ENCODE results near the gene NTN3.
A peak's percentile ranks its signal among the peaks of the same experiment; 100 is the strongest.

The NTN3 gene

DNA sequence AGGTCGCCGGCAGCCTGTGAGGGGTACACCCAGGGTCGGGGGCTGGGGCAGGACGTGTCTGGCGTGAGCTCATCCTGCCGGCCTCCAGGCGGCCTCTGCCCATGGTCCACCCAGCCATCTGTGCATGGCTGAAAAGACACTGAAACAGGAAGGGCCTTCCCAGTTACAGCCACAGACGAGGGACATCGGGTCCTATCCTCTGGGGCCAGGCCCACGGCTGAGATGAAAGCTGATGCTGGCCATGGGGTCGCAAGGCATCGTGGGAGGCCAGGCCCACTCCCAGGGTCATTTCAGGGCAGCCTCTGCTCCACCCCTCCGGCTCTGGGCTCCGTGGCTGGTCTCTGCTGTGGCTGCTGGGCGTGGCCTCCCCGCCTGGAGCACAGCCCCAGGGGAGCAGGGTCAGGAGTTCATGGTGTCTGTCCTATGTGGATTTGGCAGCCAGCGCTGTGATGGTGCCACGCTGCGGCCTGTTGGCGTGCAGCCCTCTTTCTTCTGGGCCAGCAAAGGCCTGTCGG, 26.1 kb downstream of the NTN3 start:
- DNase-seq (ENCODE audit: low spot score) = no peak

DNA sequence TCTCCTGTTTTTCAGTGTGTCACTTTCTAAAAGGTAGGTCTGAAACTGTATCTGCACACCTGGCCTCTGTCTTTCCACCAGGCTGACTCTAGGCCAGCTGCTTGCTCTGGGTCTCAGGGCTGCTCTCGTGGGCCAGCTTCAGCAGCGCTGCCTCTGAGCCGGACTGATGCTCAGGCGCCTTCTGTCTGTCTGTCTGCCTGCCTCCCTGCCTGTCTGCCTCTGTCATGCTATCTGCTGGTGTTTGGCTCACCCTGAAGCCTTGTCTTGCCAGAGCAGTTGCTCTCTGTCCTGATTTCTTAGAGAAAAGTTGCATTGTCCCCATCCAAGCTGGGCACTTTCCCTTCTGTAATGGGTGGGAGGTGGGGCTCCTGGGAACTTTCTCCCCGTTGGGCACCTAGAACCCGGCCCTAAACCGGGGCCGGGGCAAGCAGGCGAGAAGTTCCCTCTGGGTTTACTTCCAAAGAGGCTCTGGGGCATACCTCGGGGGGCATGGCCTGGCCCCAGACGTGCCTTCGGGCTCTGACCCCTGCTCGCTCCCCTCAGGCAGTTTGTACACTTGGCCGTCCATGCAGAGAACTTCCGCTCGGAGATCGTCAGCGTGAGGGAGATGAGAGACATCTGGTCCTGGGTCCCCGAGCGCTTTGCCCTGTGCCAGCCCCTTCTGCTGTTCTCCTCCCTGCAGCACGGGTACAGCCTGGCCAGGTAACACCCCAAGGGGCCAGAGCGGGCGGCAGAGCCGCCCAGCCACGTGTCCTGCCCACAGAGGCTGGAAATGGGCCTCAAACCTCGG, 26.8 kb downstream of the NTN3 start:
- DNase-seq (ENCODE audit: low spot score) = no peak

DNA sequence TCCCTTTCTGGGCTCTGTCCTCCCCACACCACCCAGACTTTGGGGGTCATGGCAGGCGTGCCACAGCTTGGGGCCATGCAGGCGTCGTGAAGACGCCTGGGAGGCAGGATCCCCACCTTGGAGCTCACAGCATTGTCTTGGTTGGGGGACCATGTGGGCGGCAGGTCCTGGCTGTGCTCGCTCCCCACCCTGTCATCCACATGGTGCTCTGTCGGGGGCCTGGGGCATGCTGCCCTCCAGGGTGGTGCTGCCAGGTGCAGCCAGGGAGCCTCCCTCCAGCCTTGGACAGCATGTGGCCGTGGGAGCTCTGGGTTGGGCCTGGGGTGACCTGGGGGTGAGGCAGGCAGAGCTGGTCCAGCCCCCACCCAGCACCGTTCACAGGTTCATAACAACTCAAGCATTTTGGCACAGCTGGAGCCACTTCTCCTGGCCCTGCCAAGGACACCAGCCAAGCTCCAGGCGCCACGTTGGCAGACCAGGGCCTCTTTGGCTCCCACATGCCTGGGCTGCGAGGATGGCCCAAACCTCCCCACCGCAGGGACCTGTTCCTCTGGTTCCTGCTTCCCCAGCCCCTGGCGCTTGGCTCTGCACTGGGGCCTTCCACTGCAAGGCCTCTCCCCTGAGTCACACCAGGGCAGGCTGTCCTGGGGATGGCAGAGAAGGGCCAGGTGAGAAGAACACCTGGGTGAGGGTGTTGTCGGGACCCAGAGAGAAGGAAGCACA, 27.6 kb downstream of the NTN3 start:
- DNase-seq (ENCODE audit: low spot score) = no peak

DNA sequence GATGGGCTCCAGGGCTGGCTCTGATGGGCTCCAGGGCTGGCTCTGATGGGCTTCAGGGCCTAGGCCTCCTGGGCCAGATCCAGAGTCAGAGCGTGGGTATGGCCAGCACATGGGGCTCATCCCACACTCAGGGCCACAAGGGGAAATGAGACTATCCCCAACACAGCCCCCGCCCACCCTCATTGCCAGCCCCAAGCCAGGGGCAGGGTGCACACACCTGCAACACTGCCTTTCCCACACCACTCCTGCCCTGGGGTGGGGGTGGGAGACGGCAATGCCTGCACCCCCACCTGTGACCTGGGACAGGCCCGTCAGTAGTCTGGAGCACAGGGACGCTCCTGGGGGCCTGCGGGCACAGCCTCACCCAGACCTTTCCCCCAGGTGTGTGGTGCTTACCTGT, 28.4 kb downstream of the NTN3 start:
- no peak for DNase-seq (ENCODE audit: low spot score)

DNA sequence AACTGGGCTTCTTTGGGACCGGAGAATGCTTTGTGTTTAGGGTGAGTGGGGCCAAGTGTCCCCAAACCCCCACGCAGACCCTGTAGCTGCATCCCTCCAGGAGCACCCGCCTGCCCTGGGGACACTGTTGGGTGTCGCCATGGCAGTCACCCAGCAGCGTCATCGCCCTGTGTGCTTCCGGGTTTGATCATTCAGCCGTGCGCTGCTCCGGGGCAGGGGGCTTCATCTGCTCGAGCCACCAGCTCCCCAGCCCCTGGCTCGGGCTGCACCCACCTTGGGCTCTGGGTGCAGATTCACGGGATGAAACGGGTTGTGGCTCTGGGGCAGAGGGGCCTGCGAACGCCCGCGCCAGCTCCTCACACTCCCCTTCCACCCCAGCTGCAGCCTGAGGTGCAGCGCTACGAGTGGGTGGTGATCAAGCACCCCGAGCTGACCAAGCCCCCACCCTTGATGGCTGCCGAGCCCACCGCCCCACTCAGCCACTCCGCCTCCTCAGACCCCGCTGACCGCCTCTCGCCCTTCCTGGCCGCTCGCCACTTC, 28.9 kb downstream of the NTN3 start:
- DNase-seq (ENCODE audit: low spot score) = no peak

DNA sequence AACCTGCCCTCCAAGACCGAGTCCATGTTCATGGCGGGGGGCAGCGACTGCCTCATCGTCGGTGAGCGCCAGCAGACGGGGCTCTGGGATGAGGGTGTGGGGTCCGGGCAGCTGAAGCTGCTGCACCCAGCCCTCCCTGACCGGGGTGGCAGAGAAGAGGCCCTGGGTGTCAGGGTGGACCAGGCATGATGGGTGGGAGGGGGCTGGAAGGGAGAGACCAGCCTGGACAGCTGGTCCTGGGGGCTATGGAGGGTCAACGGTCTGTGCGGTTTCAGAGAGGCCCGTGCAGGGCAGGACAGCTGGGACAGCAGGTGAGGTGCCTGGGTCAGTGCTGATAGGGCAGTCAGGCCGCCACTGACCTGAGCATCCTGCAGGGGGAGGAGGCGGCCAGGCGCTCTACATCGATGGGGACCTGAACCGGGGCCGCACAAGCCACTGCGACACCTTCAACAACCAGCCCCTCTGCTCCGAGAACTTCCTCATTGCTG, 29.4 kb downstream of the NTN3 start:
- no peak for DNase-seq (ENCODE audit: low spot score)

DNA sequence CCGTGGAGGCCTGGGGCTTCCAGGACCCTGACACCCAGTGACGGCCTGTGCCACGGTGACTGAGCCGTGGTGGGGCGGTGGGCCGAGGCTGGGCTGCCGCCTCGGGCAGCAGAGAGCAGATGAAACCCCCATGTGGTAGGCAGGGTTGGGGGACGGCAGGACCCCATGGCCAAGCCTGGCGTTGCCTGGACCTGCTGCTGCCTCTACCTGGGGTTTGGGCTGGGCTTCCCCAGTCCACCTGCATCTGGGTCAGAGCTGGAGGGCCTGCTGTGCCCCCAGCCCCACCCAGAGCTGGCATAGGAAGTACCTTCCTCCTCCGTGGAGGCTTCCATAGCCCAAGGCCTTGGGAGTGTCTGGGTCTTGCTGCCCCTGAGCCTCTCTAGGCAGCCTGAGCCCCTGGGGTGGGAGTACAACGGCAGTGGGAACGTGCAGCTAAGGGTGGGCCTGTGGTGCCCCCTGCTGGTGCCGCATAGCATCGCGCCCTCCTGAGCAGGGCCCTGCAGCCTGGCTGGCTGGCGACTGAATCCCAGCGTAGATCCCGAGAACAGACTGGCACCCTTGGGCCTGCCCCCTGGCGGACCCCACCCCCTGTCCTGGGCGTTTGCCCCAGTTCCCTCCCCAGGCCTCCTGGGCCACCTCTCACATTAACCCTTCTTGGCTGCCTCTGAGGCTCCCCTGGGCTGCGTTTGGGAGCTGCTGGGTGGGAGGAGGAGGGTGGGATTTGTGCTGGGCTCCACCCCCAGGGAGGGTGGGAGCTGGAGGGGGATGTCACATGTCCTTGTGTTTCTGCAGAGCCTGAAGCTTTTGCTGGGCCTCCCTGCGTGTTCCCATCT, 30.0 kb downstream of the NTN3 start:
- peak; percentile 89 for DNase-seq (ENCODE audit: low spot score)

DNA sequence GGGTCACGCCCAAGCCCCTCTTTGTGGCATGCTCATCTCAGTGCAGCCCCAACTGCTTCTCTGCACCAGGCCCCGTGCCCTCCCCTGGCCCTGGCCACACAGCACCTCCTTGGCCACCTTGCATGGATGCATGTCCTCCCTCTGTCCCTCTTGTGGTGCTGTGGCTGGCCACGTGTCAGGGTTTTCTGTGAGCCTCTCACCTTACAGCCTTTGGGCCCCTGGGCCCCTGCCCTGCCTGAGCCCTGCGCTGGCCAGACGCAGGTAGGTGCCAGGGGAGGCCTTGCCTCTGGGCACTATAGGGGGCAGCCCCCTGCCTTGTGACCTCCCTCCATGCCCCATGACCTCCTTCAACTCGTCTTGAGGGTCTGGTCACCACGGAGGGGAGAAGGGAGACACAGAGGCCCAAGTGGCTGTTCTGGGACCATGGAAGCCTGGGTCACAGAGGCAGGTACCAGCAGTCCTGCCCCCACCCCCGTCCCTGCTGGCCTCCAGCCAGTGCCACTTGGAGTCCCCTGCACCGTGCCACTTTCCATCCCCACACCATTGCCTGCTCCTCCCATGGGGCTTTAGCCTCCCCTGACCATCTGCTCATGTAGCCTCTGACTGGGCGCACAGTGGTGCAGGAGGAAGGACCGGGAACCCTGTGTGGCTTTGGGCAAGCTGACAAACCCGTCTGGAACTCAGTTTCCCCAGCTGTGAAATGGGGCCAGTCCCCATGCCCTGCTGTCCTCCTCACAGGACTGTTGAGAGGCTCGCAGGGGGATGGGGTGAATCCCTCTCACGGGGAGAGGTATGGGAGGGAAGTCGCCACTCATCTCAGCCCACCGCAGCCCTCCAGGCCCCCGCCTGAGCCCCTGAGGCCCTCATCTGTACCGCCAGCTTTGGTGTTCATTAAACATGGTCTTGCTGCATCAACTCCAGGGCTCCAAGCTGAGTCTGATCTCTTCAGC, 31.1 kb downstream of the NTN3 start:
- DNase-seq (ENCODE audit: low spot score) = no peak

DNA sequence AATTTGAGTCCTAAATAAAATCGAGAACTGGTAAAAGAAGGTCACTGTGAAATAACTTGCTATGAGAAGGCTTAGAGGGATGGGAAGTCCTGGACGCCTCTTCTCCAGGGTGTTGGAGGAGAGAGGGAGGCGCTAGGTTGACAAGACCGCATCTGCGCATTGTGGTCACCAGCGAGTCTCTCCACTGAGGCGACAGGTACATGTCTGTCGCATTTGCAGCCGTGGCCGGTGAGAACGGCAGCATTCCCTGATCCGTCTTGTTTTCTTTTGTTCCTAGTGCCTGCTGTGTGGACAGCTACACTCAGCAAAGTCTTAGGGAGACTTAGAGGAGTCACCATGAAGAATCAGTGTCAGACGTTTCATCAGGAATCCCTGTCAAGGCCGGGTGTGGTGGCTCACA, 34.6 kb downstream of the NTN3 start:
- DNase-seq (ENCODE audit: low spot score) = no peak

DNA sequence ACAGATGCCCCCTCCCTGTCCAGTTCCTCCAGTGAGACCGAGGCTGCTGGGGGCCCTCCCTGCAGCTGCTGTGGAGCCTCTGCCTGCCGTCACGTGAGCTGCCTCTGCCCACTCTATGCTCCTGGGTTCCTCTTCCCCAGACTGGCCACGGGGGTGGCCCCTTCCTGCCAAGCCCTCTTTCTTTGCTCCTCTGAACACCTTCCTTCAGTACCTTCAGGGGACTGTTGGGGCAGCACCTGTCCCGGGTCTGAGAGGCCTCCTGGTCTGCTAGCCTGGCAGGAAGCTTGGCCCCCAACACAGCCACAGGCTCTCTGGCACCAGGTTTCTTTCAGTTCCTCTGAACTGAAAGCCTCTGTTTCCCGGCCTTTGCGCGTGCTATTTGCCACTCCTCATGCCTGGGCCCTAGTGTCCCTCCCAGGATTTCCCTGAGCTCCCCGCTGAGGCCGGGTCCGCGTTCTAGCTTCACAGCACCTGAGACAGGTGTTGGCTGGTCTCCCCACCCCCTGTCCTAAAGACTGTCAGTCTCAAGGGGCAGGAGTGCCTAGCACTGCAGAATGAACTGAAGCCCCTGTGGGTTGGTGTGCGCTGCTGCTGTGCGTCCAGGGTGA, 36.1 kb downstream of the NTN3 start:
- no peak for DNase-seq (ENCODE audit: low spot score)

DNA sequence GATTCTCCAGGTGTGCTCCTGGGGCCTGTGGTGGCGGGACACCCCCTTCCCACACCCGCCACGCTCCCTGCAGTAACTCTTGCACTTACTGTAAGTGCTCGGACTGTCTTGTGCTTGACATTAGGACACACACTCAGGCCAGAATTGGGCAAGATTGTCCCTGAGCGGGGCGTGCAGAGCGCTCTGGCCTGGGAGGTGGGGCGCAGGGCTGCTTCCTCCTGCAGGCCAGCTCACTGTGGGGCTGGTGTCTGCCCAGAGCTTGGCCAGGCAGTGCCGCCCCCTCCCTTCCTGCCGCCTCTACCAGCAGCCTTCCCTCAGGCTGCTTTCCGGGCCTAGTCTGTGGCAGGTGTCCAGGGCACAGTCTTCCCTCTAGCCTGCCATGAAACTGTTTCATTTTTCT, 36.6 kb downstream of the NTN3 start:
- DNase-seq (ENCODE audit: low spot score) = no peak

DNA sequence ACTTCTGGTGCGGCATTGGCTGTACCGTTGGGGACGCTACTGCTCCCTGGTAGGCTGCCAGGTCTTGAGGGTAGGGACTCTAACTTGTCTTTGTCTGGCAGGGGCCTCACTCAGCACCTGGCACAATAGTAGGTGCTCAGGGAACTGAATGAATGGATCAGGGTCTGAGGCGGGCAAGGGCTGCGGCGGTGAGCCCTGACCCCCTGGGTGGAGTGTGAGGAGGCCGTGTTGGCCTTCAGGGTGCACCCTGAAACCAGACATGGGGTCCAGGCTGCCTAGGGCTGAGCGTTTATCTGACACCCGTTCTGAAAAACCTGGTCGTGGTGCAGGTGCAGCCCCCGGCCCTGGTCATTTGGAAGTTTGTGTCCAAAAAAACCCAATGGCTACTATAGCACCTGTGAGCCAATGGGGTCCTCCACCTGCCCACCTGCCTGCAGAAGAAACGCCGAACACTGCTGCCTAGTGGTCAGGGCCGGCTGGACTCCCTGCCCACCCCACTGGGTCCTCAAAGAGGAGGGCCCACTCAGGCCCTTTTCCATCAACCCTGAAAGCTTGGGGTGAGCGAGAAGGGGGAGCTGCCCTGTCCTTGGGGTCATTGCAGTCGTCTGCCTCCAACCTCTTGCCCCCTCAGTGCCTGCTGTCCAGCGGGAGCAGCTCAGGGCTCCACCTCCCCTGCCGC, 37.8 kb downstream of the NTN3 start:
- no peak for DNase-seq (ENCODE audit: low spot score)

DNA sequence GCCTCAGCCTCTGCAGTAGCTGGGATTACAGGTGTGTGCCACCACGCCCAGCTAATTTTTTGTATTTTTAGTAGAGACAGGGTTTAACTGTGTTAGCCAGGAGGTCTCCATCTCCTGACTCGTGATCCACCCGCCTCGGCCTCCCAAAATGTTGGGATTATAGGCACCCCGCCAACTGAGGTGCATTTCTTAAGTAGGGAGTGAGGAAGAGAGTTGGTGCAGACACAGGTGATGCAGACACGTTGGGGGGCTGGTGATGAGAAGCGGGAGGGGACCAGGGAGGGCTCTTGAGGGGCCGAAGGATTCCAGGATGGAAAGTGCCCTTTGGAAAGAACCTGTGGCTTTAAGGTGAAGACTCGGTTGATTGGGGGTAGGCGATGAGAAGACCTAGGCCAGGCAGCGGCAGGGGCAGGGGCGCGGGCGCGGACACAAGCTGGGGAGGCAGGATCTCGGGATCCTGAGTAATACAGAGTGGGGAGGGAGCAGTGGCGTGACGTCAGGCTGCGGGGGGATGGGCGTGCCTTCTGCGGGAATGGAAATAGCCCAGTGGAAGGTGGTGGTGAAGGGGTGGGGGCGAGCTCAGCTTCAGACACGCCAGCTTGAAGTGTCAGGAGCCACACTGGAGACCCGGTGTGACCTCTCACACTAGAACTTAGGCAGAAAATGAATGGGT, 40.2 kb downstream of the NTN3 start:
- DNase-seq (ENCODE audit: low spot score) = peak; percentile 83

DNA sequence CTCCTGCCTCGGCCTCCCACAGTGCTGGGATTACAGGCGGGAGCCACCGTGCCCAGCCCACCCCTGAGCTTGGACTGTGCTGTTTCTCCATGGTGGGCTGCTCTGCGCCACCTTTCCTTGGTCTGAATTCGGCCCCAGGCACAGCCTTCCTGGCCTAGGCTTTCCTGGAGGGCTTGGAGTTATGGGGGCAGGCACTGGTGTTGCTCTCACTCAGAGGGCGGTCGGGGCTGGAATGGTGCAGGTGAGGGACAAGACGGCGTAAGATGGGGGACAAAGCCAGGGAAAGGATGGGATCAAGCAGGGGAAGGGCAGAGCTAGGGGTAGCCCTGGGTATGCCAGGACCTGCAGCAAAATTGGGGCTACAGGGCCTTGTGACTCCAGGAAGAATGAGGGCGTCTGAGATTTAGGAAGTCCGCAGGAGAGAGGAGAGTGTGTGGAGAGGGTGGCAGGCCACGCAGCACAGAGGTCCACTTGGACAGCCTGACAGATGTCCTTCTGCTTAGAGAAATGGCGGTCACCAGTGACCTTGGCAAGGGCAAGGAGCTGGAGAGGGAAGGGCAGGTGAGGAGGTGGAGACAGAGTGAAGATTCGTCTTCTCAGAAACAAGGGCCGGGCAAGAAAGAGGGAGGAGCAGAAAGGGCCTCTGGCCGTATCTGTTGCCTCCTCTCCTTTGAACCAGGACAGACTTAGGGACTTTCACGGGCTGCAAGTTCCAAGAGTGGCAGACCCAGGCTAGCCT, 41.1 kb downstream of the NTN3 start:
- no peak for DNase-seq (ENCODE audit: low spot score)

DNA sequence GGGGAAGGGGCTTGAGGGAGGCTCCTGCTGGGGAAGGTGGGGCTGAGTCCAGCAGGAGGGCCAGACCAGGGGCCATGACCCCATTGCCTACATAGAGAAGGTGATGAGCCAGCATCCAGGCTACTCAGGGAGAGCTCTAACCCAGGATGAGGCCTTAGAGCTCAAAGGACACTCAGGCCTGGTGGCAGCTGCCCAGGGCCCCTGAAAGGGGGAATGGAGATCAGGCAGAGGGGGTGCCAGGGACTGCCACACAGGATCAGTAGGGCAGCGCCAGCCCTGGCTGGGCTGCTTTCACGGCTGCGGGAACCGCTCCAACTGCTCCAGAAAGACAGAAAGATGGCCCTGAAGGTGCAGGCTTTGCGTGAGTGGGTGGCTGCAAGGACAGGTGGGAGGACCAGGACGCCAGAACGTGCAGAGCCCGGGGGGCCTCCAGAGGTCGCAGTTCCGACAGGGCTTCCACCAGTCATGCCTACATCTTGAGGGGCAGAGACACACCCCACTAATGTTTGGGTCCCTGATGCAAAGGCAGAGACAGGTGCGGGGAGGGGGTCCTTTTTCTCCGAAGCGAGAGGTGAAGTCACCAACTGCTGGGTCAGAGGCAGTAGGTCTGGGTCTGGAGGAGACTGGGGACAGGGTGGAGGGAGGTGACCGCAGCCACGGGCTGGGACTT, 41.8 kb downstream of the NTN3 start:
- DNase-seq (ENCODE audit: low spot score) = no peak

DNA sequence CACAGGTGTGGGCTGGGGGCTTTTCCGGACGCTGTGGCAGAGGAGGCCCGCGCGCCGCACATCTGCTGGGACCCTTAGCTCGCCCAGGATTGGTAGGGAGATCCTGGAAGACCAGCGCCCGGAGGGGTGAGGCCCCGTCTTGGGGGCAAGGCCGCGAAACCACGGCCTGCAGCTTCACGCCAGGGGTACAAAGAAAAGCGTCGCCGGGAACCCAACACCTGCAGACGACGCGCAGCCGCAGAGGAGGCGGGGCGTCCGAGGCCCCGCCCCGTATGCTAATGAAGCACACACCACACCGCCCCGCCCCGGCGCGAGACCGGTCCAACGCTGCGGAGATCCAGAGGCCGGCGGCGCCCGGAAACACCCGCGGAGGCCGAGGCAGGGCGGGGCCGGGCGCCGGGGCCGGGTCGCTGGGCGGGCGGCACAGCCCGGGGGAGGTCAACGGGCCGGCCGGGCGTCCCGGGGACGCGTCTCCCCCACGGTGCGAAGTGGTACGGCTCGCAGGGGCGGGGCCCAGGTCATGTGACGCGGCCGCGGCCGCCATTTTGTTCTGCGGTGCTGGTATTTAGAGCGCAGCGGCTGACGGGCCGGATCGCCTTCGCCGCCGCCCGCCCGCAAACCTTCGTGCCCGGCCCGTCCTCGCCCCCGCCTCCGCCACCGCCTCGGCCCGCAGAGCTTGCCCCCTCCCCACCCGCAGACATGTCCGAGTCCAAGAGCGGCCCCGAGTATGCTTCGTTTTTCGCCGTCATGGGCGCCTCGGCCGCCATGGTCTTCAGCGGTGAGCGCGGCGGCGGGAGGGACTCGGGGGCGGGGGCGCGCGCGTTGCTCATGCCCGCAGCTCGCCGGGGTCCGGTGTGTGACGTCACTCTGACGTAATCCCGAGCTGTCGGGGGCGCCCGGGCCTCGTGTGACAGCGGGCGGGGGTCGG, 42.6 kb downstream of the NTN3 start, which contains the start of gene ATP6V0C:
Gene ATP6V0C (plus strand): TSS at position 548 of the 928 bp plus-strand sequence. CDS start 152 bp downstream, at position 700.
- DNase-seq (ENCODE audit: low spot score) = peak; percentile 91

All from hepatic stellate cell (primary cell).